Stimulated activated CD8-positive, alpha-beta memory T cell treated with anti-CD3 and anti-CD28 coated beads, Interleukin-2, amount 100 ng/mL, for 1 hour (primary cell): Measurements from ENCODE around the gene UCK2.
A peak's percentile ranks its signal among the peaks of the same experiment; 100 is the strongest.
"Not testable (repeated sequence)": the region's sequence is repeated elsewhere in the genome, so short reads cannot be mapped to it uniquely, and the experiment has no call there.

ENCODE experiments used
- DNase-seq, 2 donors: peaks; one replicate each; pipeline ENCODE4 v3.0.0-alpha.2; 2020; ENCODE audit warnings: low read depth in 2 of 2

Gene UCK2

DNA sequence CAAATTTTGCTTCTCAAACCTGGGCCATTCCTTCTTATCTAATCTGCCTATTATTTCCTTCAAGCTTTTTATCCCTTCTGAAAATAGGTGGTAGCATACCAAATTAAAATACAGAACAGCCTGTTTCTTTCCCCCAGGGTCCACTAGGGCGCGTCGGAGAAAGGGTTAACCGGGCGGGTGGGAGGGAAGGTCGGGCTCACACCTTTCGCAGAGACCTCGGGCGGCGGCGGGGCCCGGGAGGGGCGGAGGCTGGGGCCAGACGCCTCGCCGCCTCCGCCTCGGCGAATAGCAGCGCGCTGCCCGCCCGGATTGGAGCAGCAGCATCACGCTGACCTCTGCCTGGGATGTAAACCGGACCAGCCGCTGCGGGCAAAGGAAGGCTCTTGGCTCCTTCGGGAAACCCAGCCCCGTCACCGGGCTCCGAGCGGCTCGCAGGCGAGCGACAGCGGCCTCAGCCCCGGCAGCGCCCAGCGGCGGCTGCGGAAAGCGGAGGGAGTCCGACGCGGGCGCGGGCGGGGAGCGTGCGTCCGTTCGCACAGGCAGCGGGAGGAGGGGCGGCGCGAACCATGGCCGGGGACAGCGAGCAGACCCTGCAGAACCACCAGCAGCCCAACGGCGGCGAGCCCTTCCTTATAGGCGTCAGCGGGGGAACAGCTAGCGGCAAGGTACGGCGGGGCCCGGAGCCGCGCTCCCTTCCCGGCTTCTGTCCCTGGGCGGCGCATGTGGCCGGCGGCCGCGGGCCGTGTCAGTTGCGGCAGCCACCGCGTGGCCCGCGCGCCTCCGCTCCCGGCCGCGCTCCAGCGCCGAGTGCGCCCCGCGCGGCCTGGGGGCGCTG is at the start of gene UCK2:
Gene UCK2 (plus strand): TSS at position 347 of the 835 bp plus-strand sequence. CDS start 220 bp downstream, at position 567.
- peak; percentile 10 to 14 for DNase-seq

- DNase-seq, result not testable (repeated sequence)
Measured at GRCh38 chr1:165778197-165778596, 49.2 kb upstream of the UCK2 start.

- DNase-seq, result not testable (repeated sequence)
Measured at GRCh38 chr1:165783519-165783918, 43.9 kb upstream of the UCK2 start.

GRCh38 chr1:165787741-165788140 is 39.7 kb upstream of the UCK2 start:
- no peak for DNase-seq

DNA sequence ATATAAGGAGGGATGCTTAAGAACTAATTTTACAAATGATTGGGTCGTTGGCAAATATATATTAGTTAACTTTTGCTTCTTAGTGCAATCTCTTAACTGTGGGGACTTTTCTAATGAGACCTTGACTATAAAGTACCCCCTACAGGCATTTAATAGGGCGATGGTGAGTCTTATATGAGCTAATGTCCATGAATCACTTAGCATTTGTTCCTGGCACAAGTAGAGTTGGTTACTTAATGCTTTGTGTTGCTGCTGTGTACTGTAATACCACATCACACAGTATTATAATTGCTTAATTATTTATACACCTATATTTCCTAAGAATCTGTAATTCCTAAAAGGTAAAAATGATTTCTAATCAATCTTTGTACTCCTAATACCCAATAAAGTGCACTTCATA is 33.5 kb upstream of the UCK2 start:
- no peak for DNase-seq

GRCh38 chr1:165795894-165796293 is 31.5 kb upstream of the UCK2 start:
- DNase-seq, result no peak

- DNase-seq, result no peak
Measured at GRCh38 chr1:165799387-165799786, 28.0 kb upstream of the UCK2 start.

DNA sequence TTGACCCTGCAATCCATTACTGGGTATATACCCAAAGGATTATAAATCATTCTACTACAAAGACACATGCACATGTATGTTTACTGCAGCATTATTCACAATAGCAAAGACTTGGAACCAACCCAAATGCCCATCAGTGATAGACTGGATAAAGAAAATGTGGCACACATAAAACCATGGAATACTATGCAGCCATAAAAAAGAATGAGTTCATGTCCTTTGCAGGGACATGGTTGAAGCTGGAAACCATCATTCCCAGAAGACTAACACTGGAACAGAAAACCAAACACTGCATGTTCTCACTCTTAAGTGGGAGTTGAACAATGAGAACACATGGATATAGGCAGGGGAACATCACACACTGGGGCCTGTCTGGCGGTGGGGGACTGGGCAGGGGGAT is 22.9 kb upstream of the UCK2 start:
- DNase-seq, result not testable (repeated sequence)

DNA sequence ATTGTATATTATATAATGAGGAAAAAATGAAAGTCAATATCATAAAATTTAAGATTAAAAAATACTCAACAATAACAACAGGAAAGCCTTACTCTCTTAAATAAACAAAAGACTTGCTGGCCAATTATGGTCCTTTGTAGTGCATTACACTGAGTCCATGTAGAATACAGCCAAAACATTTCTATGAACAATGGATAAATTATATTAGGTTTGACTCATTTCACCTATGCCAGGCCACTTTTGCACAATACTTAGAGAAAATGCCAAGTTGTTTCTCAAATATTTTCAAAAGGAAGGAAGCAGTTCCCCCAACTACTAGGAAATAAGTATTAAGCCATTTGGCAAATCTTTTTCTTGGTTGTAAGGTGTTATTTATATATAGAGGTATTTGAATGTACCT is 19.8 kb upstream of the UCK2 start:
- DNase-seq, result no peak

- no peak for DNase-seq
Measured at GRCh38 chr1:165815725-165816124, 11.7 kb upstream of the UCK2 start.

DNA sequence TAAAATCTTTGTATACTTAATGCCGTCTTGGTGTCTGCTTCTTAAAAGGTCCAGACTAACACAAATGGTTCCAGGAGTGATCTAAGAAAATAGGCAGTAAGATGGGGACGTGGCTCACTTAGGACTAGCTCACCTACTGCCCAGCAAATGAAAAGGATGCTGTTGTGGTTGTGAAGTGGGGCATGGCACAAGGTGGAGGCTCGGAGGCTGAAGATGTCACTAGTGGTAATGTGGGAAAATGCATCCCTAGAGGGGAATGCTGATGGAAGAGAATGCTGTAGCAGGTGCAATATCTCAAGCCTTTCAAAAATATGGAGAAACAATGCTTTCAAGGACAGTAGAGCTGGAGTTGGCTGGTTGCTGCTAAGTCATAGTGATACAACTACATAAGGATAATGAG is 11.3 kb upstream of the UCK2 start:
- no peak for DNase-seq

DNA sequence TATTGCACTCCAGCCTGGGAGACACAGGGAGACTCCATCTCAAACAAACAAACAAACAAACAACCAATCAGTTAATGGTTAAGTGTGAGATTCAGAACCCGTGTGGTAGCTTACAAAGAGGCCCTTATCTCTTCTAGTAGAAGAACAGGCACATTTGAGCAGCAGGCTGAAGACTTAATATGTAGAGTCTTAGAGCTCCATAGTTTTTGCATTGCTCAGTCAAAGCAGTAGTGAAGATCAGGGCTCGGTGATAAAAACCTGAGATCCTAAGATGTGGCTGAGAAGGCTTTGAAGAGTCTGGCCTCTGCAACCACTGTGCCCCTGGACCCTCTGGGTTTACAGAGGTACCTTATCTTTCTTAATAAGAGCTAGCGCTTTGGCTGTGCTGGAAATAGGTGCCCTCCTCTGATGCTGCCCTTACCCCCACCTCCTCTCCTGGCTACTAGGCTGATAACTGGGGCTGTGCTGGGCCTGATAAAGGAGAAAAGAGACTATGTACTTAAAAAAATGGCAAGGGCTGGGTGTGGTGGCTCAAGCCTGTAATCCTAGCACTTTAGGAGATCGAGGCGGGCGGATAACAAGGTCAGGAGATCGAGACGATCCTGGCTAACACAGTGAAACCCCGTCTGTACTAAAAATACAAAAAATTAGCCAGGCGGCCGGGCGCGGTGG is 10.5 kb upstream of the UCK2 start:
- DNase-seq, result no peak

DNA sequence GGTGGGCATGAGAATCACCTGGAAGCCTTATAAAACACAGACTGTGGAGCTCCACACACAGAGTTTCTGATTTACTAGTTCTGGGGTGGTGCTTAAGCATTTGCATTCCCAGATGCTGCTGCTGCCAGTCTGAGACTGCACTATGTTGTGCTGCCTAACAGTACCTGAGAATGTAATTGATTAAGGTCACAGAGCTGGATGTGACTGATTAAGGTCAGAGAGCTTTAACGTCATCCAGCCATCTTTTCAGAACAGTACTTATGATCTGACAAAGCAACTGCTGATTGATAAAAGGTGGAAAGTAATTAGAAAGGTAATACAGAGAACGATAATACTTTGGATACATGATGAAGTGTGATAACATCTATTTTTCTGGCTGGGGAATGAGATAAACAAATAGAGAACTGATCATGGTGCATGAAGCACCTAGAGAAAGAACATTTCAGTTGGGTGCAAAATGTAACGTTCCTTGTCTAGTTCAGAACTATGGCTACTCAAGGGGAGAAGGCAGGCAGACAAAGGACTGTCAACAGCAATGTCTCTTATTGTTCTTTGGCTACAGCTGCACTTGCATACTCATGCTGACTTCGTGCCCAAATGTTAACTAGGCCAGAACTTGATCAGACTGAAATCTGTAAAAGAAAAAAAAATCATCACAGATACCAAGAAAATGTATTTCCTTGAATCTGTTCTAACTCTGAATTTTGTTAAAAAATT is 3.7 kb upstream of the UCK2 start:
- no peak for DNase-seq

DNA sequence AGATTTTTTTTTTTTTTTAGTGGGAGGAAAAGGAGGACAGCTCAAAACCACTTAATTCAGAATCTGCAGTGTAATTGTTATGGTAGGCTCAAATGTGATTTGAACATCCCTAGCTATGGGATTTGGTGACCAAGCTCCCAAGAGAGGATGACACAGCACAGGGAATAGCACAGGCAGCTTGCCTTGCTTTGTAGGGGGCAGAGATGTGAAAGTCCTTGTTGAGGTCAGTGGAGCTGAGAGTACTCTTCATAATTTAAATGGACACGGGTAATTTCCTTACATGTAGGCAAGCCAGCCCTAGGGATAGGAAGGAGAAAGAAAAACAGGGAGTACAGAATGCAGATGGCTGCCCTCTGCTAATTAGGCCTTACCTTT is 3.2 kb upstream of the UCK2 start:
- DNase-seq, result no peak

- DNase-seq, result no peak
Measured at GRCh38 chr1:165826565-165827267, 698 bp upstream of the UCK2 start.

DNA sequence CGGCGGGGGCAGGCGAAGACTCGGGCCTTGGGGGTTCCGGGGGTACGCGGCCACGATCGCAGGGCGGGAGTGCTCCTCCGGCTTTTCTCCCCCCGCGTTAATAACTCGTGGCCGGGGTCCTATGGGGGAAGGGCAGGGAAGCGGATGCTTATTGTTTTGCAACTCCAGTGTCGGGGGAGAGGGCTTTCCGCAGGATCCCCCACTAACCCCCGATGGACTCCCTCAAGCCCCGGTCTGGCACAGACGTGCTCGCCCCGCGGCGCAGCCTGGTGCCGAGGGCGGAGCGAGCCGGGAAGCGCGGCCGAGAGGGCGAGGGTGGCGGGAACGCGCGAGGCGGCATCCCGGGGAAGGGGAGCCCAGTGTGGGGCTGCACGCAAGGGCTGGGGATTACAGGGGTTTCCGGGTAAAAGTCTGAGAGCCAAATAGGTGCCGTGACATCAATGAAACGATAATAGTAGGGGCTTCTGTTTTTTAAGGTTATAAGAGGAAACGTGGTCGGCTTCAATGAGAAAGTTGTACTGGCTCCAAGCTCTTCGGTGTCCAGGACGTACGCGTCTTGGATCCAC is 772 bp downstream of the UCK2 start:
- no peak for DNase-seq

- DNase-seq, result no peak
Measured at GRCh38 chr1:165828669-165829329, 1.4 kb downstream of the UCK2 start.

- DNase-seq, result no peak
Measured at GRCh38 chr1:165829888-165830287, 2.5 kb downstream of the UCK2 start.

GRCh38 chr1:165831146-165831545 is 3.7 kb downstream of the UCK2 start:
- DNase-seq, result no peak

DNA sequence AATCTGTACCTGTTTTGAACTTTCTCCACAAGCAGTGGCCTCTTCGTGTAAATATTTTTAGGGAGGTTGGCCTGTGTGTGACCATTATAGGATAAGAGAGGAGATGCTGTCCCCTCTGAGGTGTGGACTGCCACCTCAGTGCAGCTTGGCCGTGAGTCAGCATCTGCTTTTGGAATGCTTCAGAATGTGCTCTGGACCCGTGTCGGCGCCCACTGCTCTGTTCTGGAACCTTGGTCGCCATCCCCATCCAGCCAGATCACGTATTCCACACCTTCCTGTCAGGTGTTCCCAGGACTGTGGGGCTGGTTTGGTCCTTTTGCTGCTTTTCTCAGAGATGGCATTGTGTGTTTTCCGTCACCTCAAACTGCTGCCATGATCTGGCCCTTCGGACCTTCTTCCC is 5.5 kb downstream of the UCK2 start:
- DNase-seq, result no peak

DNA sequence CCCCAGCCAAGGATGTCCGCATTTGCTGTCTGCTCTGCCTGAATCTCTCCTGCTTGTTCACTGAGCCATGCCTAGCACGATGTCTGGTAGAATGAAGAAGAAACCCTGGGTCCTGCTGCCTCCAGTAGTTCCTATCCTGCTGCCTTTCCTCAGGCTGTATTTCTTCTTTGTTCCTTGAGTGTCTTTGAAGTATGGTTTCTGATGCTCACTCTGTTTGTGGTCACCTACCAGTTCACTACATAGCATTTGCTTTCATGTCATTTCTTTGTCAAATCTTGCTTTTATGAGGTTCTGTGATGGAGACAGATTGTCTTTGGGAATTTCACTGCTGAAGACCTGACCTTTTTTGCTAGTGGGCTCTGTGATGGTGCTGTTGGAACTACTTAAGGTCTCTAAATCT is 5.9 kb downstream of the UCK2 start:
- no peak for DNase-seq
